ENCODE measurements around the gene GALNT10. TPM values are rescaled to one million over a fixed set of nuclear protein-coding genes. Genes with fewer than 3 reads are reported as not detected.

Gene GALNT10
- total and polyA plus RNA-seq, 2 of the 8 experiments (the other 6 are each of a cell fraction or from before 2014, with no cell fraction given) = 4.6 to 15.5 TPM

GRCh38 chr5:154315756-154316155, 125.2 kb downstream of the GALNT10 start (continued):
- TF ChIP-seq HDAC2 (IDR thresholded peaks at IDR 0.05; ENCODE audit: borderline replicate concordance in 1 of 2, low read depth in 2 of 2, low read length in 2 of 2) (no peak), GABPA (IDR thresholded peaks at IDR 0.05; ENCODE audit: borderline replicate concordance, insufficient read depth, low read length) (no peak), TCF12 (IDR thresholded peaks at IDR 0.05; ENCODE audit: low read depth, low read length) (no peak)
